ENCODE data around the gene DCAF15. TPM values are rescaled to one million over a fixed set of nuclear protein-coding genes. Genes with fewer than 3 reads are reported as not detected.

The DCAF15 gene
- total RNA-seq, 1 experiment from 2014 or later, result 35.5 TPM

DNA sequence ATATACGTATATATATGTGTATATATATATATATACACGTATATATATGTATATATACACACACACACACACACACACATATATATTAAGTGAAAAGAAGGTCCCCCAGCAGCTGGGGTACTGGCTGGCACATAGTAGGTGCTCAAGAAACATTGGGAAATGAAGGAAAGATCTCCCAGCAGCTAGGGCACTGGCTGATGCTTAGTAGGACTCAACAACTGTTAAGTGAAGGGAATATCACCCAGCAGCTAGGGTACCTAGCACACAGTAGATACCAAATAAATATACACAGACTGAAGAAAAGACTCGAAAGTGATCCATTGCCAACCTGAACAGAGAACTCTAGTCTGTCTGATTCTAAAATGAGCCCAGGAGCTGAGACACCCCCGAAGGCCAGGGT, 26.3 kb upstream of the DCAF15 start:
- H3K36me3 Mint-ChIP-seq (ENCODE audit: insufficient read depth, unreplicated experiment), result peaks cover 16% of the 10 kb centered on the region
- CTCF ChIA-PET, result no interaction called here
- H3K4me1 Mint-ChIP-seq (ENCODE audit: low read depth, unreplicated experiment), result no peaks in the 10 kb centered on the region
- intact Hi-C loops (cut with micrococcal nuclease; ENCODE audit: unreplicated experiment), result no loop called here
- no peaks in the 10 kb centered on the region for H3K27me3 Mint-ChIP-seq (ENCODE audit: unreplicated experiment)
- H3K9me3 Mint-ChIP-seq (ENCODE audit: low read depth, unreplicated experiment), result no peaks in the 10 kb centered on the region
- DNase-seq, result no peak
- TF ChIP-seq, protein P1, sequence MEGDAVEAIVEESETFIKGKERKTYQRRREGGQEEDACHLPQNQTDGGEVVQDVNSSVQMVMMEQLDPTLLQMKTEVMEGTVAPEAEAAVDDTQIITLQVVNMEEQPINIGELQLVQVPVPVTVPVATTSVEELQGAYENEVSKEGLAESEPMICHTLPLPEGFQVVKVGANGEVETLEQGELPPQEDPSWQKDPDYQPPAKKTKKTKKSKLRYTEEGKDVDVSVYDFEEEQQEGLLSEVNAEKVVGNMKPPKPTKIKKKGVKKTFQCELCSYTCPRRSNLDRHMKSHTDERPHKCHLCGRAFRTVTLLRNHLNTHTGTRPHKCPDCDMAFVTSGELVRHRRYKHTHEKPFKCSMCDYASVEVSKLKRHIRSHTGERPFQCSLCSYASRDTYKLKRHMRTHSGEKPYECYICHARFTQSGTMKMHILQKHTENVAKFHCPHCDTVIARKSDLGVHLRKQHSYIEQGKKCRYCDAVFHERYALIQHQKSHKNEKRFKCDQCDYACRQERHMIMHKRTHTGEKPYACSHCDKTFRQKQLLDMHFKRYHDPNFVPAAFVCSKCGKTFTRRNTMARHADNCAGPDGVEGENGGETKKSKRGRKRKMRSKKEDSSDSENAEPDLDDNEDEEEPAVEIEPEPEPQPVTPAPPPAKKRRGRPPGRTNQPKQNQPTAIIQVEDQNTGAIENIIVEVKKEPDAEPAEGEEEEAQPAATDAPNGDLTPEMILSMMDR (IDR thresholded peaks at IDR 0.05; ENCODE audit: unreplicated experiment), result no peak
- no peak overlapping the region for H3K27ac Mint-ChIP-seq (ENCODE audit: unreplicated experiment)
- H3K4me3 Mint-ChIP-seq (ENCODE audit: low read depth, unreplicated experiment), result no peak overlapping the region
- BruUV-seq (replicated peaks), result no TSS peak

DNA sequence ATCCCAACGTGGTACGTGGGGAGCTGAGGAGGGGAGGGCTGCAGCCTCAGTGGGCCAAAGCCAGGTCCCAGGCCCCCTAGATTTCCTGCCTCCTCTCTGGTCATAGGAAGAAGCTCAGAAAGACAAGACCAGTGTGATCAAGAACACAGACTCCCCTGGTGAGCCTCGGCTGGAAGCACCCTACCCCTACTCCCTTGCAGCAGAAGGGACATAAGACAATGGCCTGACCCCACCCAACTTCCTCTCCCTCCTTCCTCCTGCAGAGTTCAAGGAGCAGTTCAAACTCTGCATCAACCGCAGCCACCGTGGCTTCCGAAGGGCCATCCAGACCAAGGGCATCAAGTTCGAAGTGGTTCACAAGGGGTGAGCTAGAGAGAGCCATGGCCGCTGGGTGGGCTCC, 25.6 kb upstream of the DCAF15 start:
- Mint-ChIP-seq H3K4me1 (ENCODE audit: low read depth, unreplicated experiment) (no peaks in the 10 kb centered on the region), H3K4me3 (ENCODE audit: low read depth, unreplicated experiment) (no peak overlapping the region), H3K36me3 (ENCODE audit: insufficient read depth, unreplicated experiment) (peaks cover 12% of the 10 kb centered on the region), H3K27ac (ENCODE audit: unreplicated experiment) (no peak overlapping the region), H3K9me3 (ENCODE audit: low read depth, unreplicated experiment) (no peaks in the 10 kb centered on the region), H3K27me3 (ENCODE audit: unreplicated experiment) (no peaks in the 10 kb centered on the region)
- intact Hi-C loops (cut with micrococcal nuclease; ENCODE audit: unreplicated experiment), result no loop called here
- CTCF ChIA-PET, result no interaction called here
- TF ChIP-seq, protein P1 (IDR thresholded peaks at IDR 0.05; ENCODE audit: unreplicated experiment), result no peak
- BruUV-seq (replicated peaks), result no TSS peak
- no peak for DNase-seq

DNA sequence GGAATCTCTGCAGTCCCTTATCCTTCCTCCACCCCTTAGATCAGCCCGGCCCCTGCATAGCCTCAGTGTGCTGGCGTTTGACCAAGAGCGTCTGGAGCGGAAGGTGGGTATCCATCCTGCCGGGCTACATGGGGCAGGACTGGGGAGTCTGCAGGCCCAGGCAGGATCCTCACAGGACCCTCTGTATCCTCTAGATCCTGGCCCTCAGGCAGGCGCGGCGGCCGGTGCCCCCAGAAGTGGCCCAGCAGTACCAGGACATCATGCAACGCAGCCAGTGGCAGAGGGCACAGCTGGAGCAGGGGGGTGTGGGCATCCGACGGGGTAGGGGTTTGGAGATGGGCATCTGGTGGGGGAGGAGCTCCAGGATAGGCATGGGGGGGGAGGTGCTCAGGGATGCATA, 23.0 kb upstream of the DCAF15 start:
- H3K36me3 Mint-ChIP-seq (ENCODE audit: insufficient read depth, unreplicated experiment), result peaks cover 25% of the 10 kb centered on the region
- no peak for DNase-seq
- BruUV-seq (replicated peaks), result no TSS peak
- no peaks in the 10 kb centered on the region for H3K9me3 Mint-ChIP-seq (ENCODE audit: low read depth, unreplicated experiment)
- H3K4me3 Mint-ChIP-seq (ENCODE audit: low read depth, unreplicated experiment), result no peak overlapping the region
- CTCF ChIA-PET, result interaction anchor here (0.6 kb wide), 1 partner anchor 153 kb away, joined by 3 read pairs; no protein-coding TSS in a partner anchor
- peaks cover 12% of the 10 kb centered on the region for H3K27me3 Mint-ChIP-seq (ENCODE audit: unreplicated experiment)
- H3K4me1 Mint-ChIP-seq (ENCODE audit: low read depth, unreplicated experiment), result peaks cover 4% of the 10 kb centered on the region
- H3K27ac Mint-ChIP-seq (ENCODE audit: unreplicated experiment), result no peak overlapping the region
- TF ChIP-seq, protein P1 (IDR thresholded peaks at IDR 0.05; ENCODE audit: unreplicated experiment), result no peak
- intact Hi-C loops (cut with micrococcal nuclease; ENCODE audit: unreplicated experiment), result no loop called here

- Mint-ChIP-seq H3K4me1 (ENCODE audit: low read depth, unreplicated experiment) (peaks cover 10% of the 10 kb centered on the region), H3K4me3 (ENCODE audit: low read depth, unreplicated experiment) (no peak overlapping the region), H3K9me3 (ENCODE audit: low read depth, unreplicated experiment) (no peaks in the 10 kb centered on the region), H3K27ac (ENCODE audit: unreplicated experiment) (no peak overlapping the region), H3K27me3 (ENCODE audit: unreplicated experiment) (peaks cover 18% of the 10 kb centered on the region), H3K36me3 (ENCODE audit: insufficient read depth, unreplicated experiment) (peaks cover 22% of the 10 kb centered on the region)
- TF ChIP-seq, protein P1 (IDR thresholded peaks at IDR 0.05; ENCODE audit: unreplicated experiment), result no peak
- no peak for DNase-seq
- intact Hi-C loops (cut with micrococcal nuclease; ENCODE audit: unreplicated experiment), result no loop called here
- BruUV-seq (replicated peaks), result no TSS peak
- CTCF ChIA-PET, result interaction anchor here (0.6 kb wide), 1 partner anchor 153 kb away, joined by 3 read pairs; no protein-coding TSS in a partner anchor
Observed at GRCh38 chr19:13929956-13930355, 22.4 kb upstream of the DCAF15 start.
